Astrocyte of the cerebellum (primary cell): ENCODE data around the gene CELF4.

ENCODE experiments used
- DNase-seq: peaks from one replicate; pipeline ENCODE4 v3.0.0-alpha.2; 2011; ENCODE audit warnings: low read depth
- H3K4me3 ChIP-seq: 2 replicates; pipeline ENCODE4 v1.5.1; 2011; ENCODE audit warnings: mild to moderate bottlenecking, low read depth, low read length, moderate library complexity
- CTCF ChIP-seq: IDR thresholded peaks from 2 replicates; pipeline ENCODE4 v1.5.1; 2012; ENCODE audit warnings: low read length, low read depth, moderate library complexity, mild to moderate bottlenecking; ENCODE audit errors: missing control alignments
- in situ Hi-C: cut with HindIII; loops from 2 replicates; pipeline ENCODE4 v1.10.0; 2017; ENCODE audit warnings: low sequenced_read_pairs

Gene CELF4

GRCh38 chr18:37533647-37534584 is 31.7 kb downstream of the CELF4 start:
- in situ Hi-C loops: no loop called here
- no peak for DNase-seq
- H3K4me3 ChIP-seq: no peak overlapping the region
- TF ChIP-seq CTCF: peak; percentile 32

- TF ChIP-seq CTCF: no peak
- in situ Hi-C loops: no loop called here
- no peak for DNase-seq
- no peak overlapping the region for H3K4me3 ChIP-seq
These were observed 32.7 kb downstream of the CELF4 start for GRCh38 chr18:37532917-37533316.

DNA sequence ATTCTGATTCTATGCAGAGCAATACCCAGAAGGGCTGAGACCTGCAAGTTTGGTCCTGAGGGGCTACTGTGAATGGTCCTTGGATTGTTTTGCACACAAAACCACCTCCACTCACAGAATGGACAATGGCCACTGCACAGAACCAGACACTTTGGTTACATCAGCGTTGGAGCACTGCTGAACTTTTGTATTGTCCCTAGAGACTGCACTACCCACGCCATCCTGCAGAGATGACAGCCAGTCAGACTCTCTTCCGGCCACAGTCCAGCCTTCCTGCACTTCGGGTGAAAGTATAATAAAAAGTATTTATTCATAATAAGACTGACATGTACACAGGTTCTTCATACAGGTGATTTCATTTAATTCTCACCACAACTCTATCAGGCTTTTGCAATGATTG is 35.7 kb downstream of the CELF4 start:
- H3K4me3 ChIP-seq: no peak overlapping the region
- DNase-seq: no peak
- in situ Hi-C loops: no loop called here
- TF ChIP-seq CTCF: no peak

DNA sequence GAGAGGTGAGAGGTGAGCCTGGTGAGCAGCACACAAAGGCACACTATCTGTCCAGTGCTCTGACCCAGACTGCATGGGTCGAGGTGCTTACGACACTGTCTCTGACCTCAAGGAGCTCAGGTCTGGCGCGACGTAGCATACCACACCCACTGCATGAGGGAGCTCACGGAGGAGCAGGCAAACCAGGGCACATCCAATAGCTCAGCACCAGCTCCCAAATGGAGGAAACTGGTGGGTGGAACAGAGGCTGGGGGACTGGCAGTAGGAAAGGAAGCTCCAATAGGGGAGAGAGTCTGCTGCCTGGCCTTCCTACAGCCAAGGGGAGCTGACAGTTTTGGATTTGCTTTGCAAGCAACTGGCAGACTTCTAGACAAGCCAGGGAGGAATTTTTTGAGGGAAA is 36.3 kb downstream of the CELF4 start:
- in situ Hi-C loops: no loop called here
- no peak for TF ChIP-seq CTCF
- DNase-seq: no peak
- H3K4me3 ChIP-seq: no peak overlapping the region

GRCh38 chr18:37527395-37527794 is 38.2 kb downstream of the CELF4 start:
- no peak for DNase-seq
- in situ Hi-C loops: no loop called here
- no peak for TF ChIP-seq CTCF
- no peak overlapping the region for H3K4me3 ChIP-seq

DNA sequence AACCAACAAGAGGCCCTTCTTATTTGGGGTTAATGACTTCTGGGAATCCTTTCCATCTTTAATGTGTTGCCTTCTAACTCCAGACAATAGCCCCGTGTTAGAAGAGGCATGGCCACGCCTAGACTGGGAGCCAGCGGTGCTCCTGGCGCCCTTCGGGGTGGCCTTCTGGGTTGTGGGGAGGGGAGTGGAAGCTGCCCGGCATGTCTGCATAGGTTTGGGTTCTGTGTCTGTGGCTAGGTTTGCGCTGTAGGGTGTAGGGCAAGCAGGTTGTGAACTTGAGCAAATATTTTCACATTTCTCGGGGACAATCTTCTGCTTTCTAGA is 40.4 kb downstream of the CELF4 start:
- DNase-seq: no peak
- in situ Hi-C loops: no loop called here
- H3K4me3 ChIP-seq: no peak overlapping the region
- no peak for TF ChIP-seq CTCF
